H9 (cell line): ENCODE results near the gene BICRAL. TPM values are rescaled to one million over a fixed set of nuclear protein-coding genes. Genes with fewer than 3 reads are reported as not detected.

Source experiments
- DNase-seq: peaks from one replicate; pipeline ENCODE4 v3.0.0-alpha.2; 2017
- H2AFZ ChIP-seq: one replicate; pipeline ENCODE4 v1.6.1; 2013; ENCODE audit warnings: mild to moderate bottlenecking, low read length, control low read depth, moderate library complexity
- H2AK5ac ChIP-seq: 2 replicates; pipeline ENCODE4 v1.6.1; 2013; ENCODE audit warnings: low read length, control low read depth, mixed read lengths; ENCODE audit not compliant: insufficient read length
- H2BK120ac ChIP-seq: one replicate; pipeline ENCODE4 v1.6.1; 2013; ENCODE audit warnings: low read depth, mild to moderate bottlenecking, low read length, control low read depth, inconsistent platforms; ENCODE audit not compliant: poor library complexity, severe bottlenecking
- H2BK12ac ChIP-seq: 2 replicates; pipeline ENCODE4 v1.6.1; 2013; ENCODE audit warnings: low read length, control low read depth, mixed read lengths, low read depth; ENCODE audit not compliant: insufficient read length
- H2BK15ac ChIP-seq: 2 replicates; pipeline ENCODE4 v1.6.1; 2013; ENCODE audit warnings: low read depth, low read length, control low read depth
- H2BK20ac ChIP-seq: one replicate; pipeline ENCODE4 v1.6.1; 2013; ENCODE audit warnings: low read depth, mild to moderate bottlenecking, low read length, control low read depth, inconsistent platforms; ENCODE audit not compliant: poor library complexity, severe bottlenecking
- H2BK5ac ChIP-seq: 2 replicates; pipeline ENCODE4 v1.6.1; 2013; ENCODE audit warnings: low read length, control low read depth, mixed read lengths; ENCODE audit not compliant: insufficient read length
- H3K14ac ChIP-seq: 2 replicates; pipeline ENCODE4 v1.6.1; 2013; ENCODE audit warnings: low read length, control low read depth; ENCODE audit not compliant: insufficient read depth
- H3K18ac ChIP-seq: 2 replicates; pipeline ENCODE4 v1.6.1; 2013; ENCODE audit warnings: low read depth, mild to moderate bottlenecking, mixed read lengths, low read length, control low read depth; ENCODE audit not compliant: insufficient read length
- H3K23ac ChIP-seq: 2 replicates; pipeline ENCODE4 v1.6.1; 2013; ENCODE audit warnings: low read length, control low read depth, mixed read lengths, low read depth; ENCODE audit not compliant: insufficient read length
- H3K23me2 ChIP-seq: 2 replicates; pipeline ENCODE4 v1.6.1; 2013; ENCODE audit warnings: low read depth, mild to moderate bottlenecking, mixed read lengths, low read length, control low read depth; ENCODE audit not compliant: insufficient read length, poor library complexity, severe bottlenecking
- H3K27ac ChIP-seq: 2 replicates; pipeline ENCODE4 v1.5.1; 2013; ENCODE audit warnings: low read length, control low read depth, mixed read lengths, low read depth; ENCODE audit not compliant: insufficient read length
- H3K27me3 ChIP-seq: 2 replicates; pipeline ENCODE4 v1.6.1; 2013; ENCODE audit warnings: low read length, control low read depth, inconsistent platforms; ENCODE audit not compliant: insufficient read depth
- H3K4ac ChIP-seq: 2 replicates; pipeline ENCODE4 v1.6.1; 2013; ENCODE audit warnings: low read depth, mild to moderate bottlenecking, control low read depth, inconsistent platforms, low read length, moderate library complexity
- H3K4me1 ChIP-seq: 2 replicates; pipeline ENCODE4 v1.6.1; 2013; ENCODE audit warnings: low read length, control low read depth, inconsistent platforms; ENCODE audit not compliant: insufficient read depth
- H3K4me2 ChIP-seq: 2 replicates; pipeline ENCODE4 v1.6.1; 2013; ENCODE audit warnings: low read length, control low read depth, mixed read lengths; ENCODE audit not compliant: insufficient read length, insufficient read depth
- H3K56ac ChIP-seq: 2 replicates; pipeline ENCODE4 v1.6.1; 2013; ENCODE audit warnings: low read depth, mild to moderate bottlenecking, mixed read lengths, low read length, control low read depth; ENCODE audit not compliant: insufficient read length
- H3K79me1 ChIP-seq: 2 replicates; pipeline ENCODE4 v1.6.1; 2013; ENCODE audit warnings: low read depth, mild to moderate bottlenecking, moderate library complexity, low read length, control low read depth, inconsistent platforms; ENCODE audit not compliant: insufficient read depth, poor library complexity, severe bottlenecking
- H3K79me2 ChIP-seq: 2 replicates; pipeline ENCODE4 v1.6.1; 2013; ENCODE audit warnings: low read length, control low read depth, inconsistent platforms; ENCODE audit not compliant: insufficient read depth
- H3K9ac ChIP-seq: 2 replicates; pipeline ENCODE4 v1.6.1; 2013; ENCODE audit warnings: low read length, control low read depth, mixed read lengths; ENCODE audit not compliant: insufficient read length; ENCODE audit errors: extremely low read depth
- H3K9me3 ChIP-seq: one replicate; pipeline ENCODE4 v1.6.1; 2013; ENCODE audit warnings: low read depth, low read length, inconsistent platforms; ENCODE audit not compliant: control insufficient read depth
- H3T11ph ChIP-seq: one replicate; pipeline ENCODE4 v1.6.1; 2013; ENCODE audit warnings: mild to moderate bottlenecking, low read length, control low read depth, inconsistent platforms
- H4K20me1 ChIP-seq: one replicate; pipeline ENCODE4 v1.6.1; 2013; ENCODE audit not compliant: control insufficient read depth, insufficient read length, insufficient read depth
- H4K5ac ChIP-seq: 2 replicates; pipeline ENCODE4 v1.6.1; 2013; ENCODE audit warnings: low read depth, mild to moderate bottlenecking, mixed read lengths, low read length, control low read depth; ENCODE audit not compliant: insufficient read length
- H4K8ac ChIP-seq: replicated peaks from 2 replicates; pipeline ENCODE4 v1.6.1; 2013; ENCODE audit warnings: low read length, control low read depth, mixed read lengths, low read depth; ENCODE audit not compliant: insufficient read length
- H4K91ac ChIP-seq: 2 replicates; pipeline ENCODE4 v1.6.1; 2013; ENCODE audit warnings: low read depth, mild to moderate bottlenecking, moderate library complexity, mixed read lengths, low read length, control low read depth; ENCODE audit not compliant: insufficient read length
- H3K27ac Mint-ChIP-seq, 3 experiments: 2 replicates in 2 of 3; 3 replicates in 1 of 3; pipeline ENCODE4 v1.8.0; 2020 to 2021; ENCODE audit warnings: mixed read lengths in 3 of 3, mild to moderate bottlenecking in 1 of 3, moderate library complexity in 1 of 3
- H3K27me3 Mint-ChIP-seq: 2 replicates; pipeline ENCODE4 v1.8.0; 2021; ENCODE audit warnings: low read depth, mild to moderate bottlenecking, moderate library complexity, mixed read lengths
- H3K36me3 Mint-ChIP-seq, 3 experiments: 2 replicates in 2 of 3; 3 replicates in 1 of 3; pipeline ENCODE4 v1.8.0; 2020 to 2021; ENCODE audit warnings: low read depth in 3 of 3, mixed read lengths in 3 of 3; ENCODE audit not compliant: insufficient read depth in 1 of 3
- H3K4me1 Mint-ChIP-seq, 2 experiments: 2 replicates each; pipeline ENCODE4 v1.8.0; 2020; ENCODE audit warnings: mixed read lengths in 2 of 2
- H3K4me3 Mint-ChIP-seq, 2 experiments: 2 replicates in 1 of 2; 3 replicates in 1 of 2; pipeline ENCODE4 v1.8.0; 2020 to 2021; ENCODE audit warnings: mild to moderate bottlenecking in 2 of 2, mixed read lengths in 2 of 2, moderate library complexity in 1 of 2
- H3K9me3 Mint-ChIP-seq, 2 experiments: 2 replicates in 1 of 2; 3 replicates in 1 of 2; pipeline ENCODE4 v1.8.0; 2020; ENCODE audit warnings: mild to moderate bottlenecking in 2 of 2, mixed read lengths in 2 of 2, moderate library complexity in 1 of 2
- CTCF ChIP-seq: fragments of 200-600 bp; sonication (generic); conservative IDR thresholded peaks from 3 replicates; pipeline ENCODE4 v1.8.0; 2021; ENCODE audit warnings: antibody characterized with exemption, mild to moderate bottlenecking
- WGBS: extraction: QIAGEN DNeasy Blood & Tissue Kit; methylation state at CpG from one replicate; pipeline ENCODE4 v1.1.7; 2013; ENCODE audit warnings: missing lambda C conversion rate, low lambda C conversion rate, mixed read lengths; ENCODE audit not compliant: insufficient read length; ENCODE audit errors: extremely low coverage; 5-methylcytosine and 5-hydroxymethylcytosine counted together
- total RNA-seq: library from RNA; stranded (reverse); gene quantifications from 2 replicates; pipeline ENCODE4 v1.2.1, GENCODE V29; 2021

The BICRAL gene
- total RNA-seq, 1 experiment from 2014 or later = 9.8 TPM

- Histone ChIP-seq H2AK5ac (no peak overlapping the region), H3K23ac (no peak overlapping the region), H2BK12ac (no peak overlapping the region), H4K8ac (no peak overlapping the region), H3K4ac (no peak overlapping the region), H3T11ph (no peak overlapping the region), H2AFZ (no peak overlapping the region), H3K9me3 (no peaks in the 10 kb centered on the region), H3K27ac (no peak overlapping the region), H3K27me3 (no peaks in the 10 kb centered on the region), H3K23me2 (no peaks in the 10 kb centered on the region), H3K9ac (no peak overlapping the region), H2BK15ac (no peak overlapping the region), H3K79me2 (no peaks in the 10 kb centered on the region), H3K14ac (no peak overlapping the region), H3K4me2 (no peak overlapping the region), H3K56ac (no peak overlapping the region), H4K20me1 (no peaks in the 10 kb centered on the region), H4K91ac (no peak overlapping the region), H4K5ac (no peak overlapping the region), H2BK5ac (no peak overlapping the region), H3K79me1 (no peaks in the 10 kb centered on the region), H3K18ac (no peak overlapping the region), H3K4me1 (no peaks in the 10 kb centered on the region), H2BK20ac (no peak overlapping the region), H2BK120ac (no peak overlapping the region)
- no CpG with 5 or more reads among the region's 3 CpGs for WGBS
- no peak overlapping the region for H3K4me3 Mint-ChIP-seq
- no peaks in the 10 kb centered on the region for H3K4me1 Mint-ChIP-seq
- H3K9me3 Mint-ChIP-seq = no peaks in the 10 kb centered on the region
- H3K27ac Mint-ChIP-seq = 0 out of 7 replicates have a peak overlapping the region, but pooled peaks of 1 of the 3 experiments have one; percentile 24
- no peak for DNase-seq
- peaks cover 0 to 4% (median 2%) of the 10 kb centered on the region in 3 experiments; a peak in 3 of 7 replicates for H3K36me3 Mint-ChIP-seq
- H3K27me3 Mint-ChIP-seq = no peaks in the 10 kb centered on the region
- TF ChIP-seq CTCF = no peak
Measured at GRCh38 chr6:42871711-42872110, 89.9 kb downstream of the BICRAL start.
